Activated T-cell treated with anti-CD3 and anti-CD28 coated beads, Interleukin-2, amount 50 U/mL, for 48 hours (primary cell): Measurements from ENCODE around the gene PDE11A.

Experiments
- DNase-seq, 2 experiments: peaks; one replicate each; pipeline ENCODE4 v3.0.0-alpha.2; 2020

The PDE11A gene

DNA sequence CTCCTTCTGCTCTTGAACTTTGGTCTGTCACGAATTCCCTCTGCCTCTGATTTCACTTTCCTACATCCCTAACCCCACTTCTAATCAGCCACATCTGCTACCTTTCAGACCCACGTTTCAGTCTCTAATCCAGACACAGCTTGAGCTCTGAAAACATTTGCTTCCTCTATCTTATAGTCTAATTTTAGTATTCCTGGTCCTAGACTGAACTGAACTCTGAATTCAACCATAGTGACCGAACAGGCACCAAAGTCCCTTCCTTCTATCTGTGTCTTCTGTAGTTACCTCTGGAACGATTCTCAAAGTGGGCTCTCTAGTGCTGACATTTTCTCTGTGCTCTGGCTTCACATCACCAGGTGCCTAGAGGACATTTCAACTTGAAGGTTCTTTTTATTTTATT is 156.2 kb downstream of the PDE11A start:
- DNase-seq = no peak

DNA sequence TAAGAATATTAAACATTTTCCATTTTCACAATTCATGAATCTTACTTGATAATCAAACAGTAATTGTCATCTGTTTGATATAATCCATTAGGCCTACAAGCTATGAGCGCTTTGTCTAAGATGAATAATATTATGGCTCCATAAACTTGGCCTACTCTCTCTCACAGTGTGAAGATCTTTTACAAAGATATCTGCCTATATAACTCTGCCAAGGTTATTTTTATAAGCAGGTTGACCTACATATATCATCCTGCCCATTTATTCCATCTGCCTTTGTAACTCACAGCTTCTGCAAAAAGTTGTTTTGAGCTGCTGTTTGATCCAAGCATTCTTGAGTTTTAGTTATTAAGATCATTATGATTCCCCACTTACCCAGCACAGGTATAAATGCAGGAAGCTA is 158.3 kb downstream of the PDE11A start:
- DNase-seq = no peak

DNA sequence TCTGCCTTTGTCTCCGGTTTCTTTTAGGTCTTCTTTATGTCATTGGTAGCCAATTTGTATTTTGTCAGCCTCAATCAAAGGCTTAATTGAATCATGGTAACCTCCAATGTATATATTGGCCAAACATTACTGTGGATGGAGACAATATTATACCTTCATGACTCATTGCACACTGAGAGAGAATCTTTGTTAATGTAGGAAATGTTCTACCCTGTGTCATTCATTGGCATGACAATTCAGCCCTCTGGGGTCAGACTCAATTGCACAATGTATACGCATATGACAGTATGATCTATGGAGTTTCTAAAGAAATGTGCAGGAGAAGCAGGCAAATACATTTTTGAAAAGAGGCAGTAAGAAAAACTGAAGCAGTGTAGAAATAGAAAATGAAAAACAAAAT is 162.6 kb downstream of the PDE11A start:
- no peak for DNase-seq

GRCh38 chr2:177908824-177909223 is 163.8 kb downstream of the PDE11A start:
- DNase-seq = no peak

DNA sequence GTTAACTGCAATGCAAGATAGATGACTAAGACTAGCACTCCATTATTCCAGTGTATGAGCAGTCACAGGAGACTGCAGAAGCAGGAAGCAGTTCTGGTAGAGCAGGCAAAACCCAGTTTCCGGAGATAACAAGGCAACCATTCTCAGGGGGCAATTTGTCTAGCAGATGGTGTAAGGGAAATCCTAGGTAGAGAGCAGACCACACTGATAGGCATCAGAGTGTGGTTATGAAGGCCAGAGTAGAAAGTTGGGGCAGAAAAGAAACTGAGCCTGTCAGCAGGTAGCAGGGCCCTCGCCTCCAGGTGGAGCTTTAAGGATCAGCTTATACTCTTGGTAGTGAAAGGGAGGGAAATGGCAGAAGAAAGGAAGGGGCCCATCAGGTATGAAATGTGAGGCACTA is 164.4 kb downstream of the PDE11A start:
- no peak for DNase-seq

- DNase-seq = peak; percentile 85 to 86
Observed at GRCh38 chr2:177906041-177906718, 166.4 kb downstream of the PDE11A start.

DNA sequence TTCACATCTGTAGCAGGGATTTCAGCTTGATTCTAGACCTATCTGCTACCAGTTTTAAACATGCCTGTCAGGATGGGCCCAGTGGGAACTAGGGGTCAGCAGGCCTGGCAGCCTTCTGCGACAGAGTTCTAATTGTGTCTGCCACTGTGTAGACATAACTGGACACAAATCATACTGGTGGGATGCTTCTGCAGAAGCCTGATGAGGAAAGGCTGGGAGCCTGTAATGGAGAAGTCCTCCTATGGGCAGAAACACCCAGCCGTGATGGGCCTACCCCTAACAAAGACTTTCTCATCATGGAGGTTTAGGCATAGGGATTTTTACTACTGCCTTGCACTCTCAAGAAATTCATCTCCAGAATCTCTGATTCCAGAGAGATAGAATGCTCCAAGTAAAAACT is 166.9 kb downstream of the PDE11A start:
- DNase-seq = no peak

DNA sequence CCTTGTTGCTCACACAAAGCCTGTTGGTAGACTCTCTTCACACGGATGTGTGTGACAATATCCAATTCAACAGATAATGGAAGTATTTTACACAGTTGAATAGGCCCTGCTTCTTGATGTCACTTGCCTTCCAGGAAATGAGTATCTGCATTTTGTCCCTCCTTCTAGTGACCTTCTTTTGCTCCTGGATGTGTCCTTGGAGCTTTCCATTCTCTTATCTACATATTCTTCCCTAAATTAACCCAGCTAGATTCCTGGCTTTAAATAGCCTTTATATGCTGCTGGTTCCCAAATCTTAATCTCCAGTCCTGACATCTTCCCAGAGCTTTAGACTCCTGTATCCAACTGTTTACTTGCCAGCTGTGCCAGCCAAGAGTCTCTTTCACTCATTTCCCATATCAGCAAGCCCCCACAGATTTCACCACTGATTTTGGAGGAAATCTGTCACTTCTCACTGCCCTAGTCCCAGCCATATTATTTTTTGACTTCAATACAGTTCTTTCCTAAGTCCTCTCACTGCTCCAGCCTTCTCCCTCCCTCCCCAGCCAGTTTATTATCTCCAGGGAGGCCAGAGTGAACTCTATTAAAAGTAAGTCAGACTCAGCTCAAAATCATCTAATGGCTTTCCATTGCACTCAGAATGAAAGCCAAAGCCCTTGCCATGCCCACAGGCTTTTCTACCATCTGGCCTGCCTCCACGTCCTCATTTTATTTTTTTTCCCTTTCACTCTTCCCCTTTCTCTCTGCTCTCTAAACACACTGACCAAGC is 170.0 kb downstream of the PDE11A start:
- no peak for DNase-seq

GRCh38 chr2:177900082-177900481 is 172.5 kb downstream of the PDE11A start:
- DNase-seq = no peak

DNA sequence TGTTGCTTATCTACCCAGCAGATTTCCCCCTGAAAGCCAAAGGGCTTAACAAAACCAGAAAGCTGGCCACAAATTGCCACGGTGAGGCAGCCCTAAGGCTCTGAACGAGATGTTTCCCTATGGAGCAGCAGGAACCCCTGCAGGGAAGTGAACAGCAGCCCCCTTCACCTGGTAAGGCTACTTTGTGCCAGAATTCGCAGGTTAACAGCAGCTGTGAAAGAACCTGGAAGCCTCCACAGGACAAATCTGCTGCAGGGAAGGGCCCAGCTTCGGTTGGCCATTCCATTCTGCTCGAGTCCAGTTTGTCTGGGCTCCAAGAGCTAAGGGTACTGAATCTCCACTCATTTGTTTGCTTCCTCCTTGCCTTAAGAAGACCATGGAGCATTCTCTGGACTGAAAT is 175.3 kb downstream of the PDE11A start:
- no peak for DNase-seq

DNA sequence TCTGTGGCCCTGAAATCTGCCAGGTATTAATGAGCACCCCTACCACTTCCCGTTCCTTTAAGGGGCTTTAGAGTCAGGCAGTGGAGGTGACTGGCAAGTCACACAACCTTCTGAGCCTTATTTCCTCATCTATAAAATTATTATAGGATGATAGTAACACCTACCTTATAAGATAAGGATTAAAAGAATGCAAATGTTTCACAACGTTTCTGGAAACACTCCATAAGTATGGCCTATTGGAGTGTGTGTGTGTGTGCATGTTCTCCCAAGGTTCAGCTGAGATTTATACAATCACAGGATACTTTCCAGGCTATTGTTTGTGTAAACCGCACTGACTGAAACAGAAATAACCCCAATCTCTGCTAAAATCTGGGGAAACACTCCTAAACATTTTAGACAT is 176.0 kb downstream of the PDE11A start:
- DNase-seq = no peak

DNA sequence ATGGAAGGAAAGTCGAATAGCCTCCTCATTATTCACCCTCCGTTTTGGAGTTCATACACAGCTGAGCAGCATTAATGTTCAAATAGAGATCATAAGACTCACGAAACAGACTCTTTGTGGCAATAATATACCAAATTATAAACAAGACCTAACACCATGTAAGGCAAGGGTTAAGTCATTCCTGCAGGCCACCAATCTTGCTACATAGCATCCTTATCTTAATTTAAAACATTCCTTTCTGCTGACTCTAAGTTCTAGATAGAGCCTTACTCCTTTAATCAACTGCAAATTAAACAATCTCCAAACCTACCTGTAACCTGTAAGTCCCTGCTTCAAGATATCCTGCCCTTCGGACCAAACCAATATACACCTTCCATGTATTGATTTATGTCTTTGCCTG is 178.0 kb downstream of the PDE11A start:
- no peak for DNase-seq

DNA sequence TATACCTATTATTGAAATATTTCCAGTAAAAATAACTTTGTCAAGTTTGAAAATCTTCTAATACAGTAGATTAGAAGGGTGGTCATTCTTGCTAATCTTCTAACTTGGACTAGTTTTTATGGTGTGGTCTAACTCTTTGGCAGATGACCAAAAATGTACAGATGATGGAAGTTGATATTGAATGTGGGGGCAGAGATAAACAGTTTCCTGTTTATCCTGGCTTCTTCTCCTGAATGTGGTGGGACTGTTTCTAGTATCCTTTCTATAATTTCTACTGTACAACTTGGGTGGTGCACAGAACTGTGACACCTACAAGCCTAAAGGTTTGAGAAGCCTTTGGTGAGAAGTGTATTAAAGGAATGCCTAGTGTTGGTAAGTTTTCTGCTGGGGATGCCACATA is 178.7 kb downstream of the PDE11A start:
- no peak for DNase-seq

GRCh38 chr2:177891533-177891932 is 181.0 kb downstream of the PDE11A start:
- no peak for DNase-seq

- DNase-seq = no peak
Observed at GRCh38 chr2:177889818-177890460, 182.6 kb downstream of the PDE11A start.

DNA sequence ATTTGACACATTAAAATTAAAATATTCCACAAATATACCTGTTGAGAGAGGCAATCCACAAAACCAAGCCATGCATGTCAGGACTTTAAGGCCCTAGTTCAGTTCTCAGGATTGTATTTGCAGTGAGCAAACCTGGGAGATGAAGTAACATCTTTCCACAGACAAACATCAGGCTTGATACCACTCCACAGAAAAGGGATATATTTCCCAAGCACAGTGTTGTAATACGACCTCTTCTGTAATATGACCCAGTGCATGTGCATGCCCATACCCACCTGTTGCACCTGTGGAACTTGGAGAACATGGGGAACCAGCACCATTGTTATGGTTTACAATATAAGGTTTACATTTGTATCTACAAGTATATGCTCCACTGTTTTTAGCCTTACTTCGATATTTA is 184.0 kb downstream of the PDE11A start:
- no peak for DNase-seq

GRCh38 chr2:177887722-177888121 is 184.9 kb downstream of the PDE11A start:
- no peak for DNase-seq

GRCh38 chr2:177886824-177887223 is 185.8 kb downstream of the PDE11A start:
- DNase-seq = no peak

- no peak for DNase-seq
Observed at GRCh38 chr2:177885828-177886466, 186.6 kb downstream of the PDE11A start.

GRCh38 chr2:177883177-177883576 is 189.4 kb downstream of the PDE11A start:
- DNase-seq = no peak

DNA sequence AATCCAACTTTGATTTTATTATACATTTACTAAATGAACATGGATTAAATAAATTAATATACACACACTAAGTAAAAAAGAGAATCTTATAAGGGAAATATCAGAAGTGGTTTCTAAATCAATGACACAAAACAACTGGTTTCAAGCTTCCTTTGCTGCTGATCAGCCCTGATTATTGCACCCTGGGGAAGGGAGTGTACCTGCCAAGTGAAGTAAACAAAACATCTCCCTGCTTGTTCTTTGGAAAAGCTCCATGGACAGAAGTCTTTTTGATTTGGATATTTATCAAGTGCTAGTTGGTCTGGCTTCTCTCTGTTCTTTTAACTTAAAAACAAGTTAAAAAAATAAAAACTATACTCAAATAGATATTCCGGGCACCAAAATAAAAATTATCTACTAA is 190.1 kb downstream of the PDE11A start:
- no peak for DNase-seq

DNA sequence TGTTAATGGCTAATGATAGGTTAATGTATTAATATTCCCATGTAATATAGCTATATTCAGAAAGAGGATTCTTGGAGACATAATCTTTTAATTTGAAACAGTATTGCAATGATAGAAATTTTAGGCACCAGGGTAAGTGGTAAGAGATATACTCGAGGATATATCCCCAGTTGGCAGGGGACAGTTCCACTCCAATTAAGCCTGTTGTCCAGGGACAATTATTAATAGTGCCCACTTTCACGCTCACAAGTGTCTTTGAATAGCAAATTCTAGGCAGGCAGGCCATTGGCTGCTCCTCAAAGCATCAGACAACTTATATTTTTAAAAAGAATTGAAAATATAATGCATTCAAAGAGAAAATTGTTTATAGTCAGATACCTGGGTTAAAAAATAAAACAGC is 190.7 kb downstream of the PDE11A start:
- DNase-seq = no peak

DNA sequence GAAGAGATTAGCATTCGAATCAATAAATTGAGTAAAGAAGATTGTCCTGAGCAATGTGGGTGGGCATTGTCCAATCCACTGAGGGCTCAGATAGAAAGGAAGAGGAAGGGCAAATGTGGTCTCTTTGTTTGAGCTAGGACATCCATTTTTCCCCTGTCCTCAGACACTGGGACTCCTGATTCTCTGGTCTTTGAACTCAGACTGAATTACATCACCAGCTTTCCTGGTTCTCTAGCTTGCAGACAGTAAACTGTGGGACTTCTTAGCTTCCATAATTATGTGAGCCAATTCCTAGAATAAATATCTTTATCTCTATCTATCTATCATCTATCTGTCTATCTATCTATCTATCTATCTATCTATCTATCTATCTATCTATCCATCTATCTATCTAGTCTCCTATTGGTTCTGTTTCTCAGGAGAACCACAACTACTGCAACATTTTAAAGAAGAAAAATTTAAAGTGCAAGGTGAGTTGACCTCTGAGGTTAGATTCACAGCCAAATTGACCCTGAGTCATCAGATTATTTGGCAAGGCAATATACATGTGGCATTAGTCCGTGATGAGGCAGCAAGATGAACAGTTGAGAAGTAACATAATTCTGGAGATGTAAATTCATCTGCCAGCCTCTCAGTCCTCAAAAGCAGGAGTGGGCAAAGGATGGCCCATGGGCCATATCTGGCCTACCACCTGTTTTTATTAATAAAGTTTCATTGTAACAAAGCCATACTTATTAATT is 191.4 kb downstream of the PDE11A start:
- no peak for DNase-seq
